Liver (tissue), 9 donors: Measurements from ENCODE around the gene RELT. TPM values are rescaled to one million over a fixed set of nuclear protein-coding genes. Genes with fewer than 3 reads are reported as not detected.

ENCODE experiments used
- DNase-seq: peaks from one replicate; pipeline ENCODE4 v3.0.0-alpha.2; 2017; ENCODE audit warnings: low spot score
- H3K27ac ChIP-seq, 2 donors: one replicate each; pipeline ENCODE4 v1.7.0; 2013; ENCODE audit warnings: inconsistent platforms in 2 of 2, low read length in 2 of 2, control low read depth in 1 of 2, low read depth in 1 of 2, mild to moderate bottlenecking in 1 of 2
- H3K27me3 ChIP-seq, 4 donors: one replicate each; pipeline versions ENCODE4 v1.6.1 to v1.7.0; 2013; ENCODE audit warnings: low read length in 3 of 4, inconsistent platforms in 1 of 4, mild to moderate bottlenecking in 1 of 4, moderate library complexity in 1 of 4; ENCODE audit not compliant: control insufficient read depth in 4 of 4, insufficient read depth in 4 of 4
- H3K36me3 ChIP-seq, 4 donors: one replicate each; pipeline versions ENCODE4 v1.6.1 to v1.7.0; 2013; ENCODE audit warnings: low read length in 3 of 4, mild to moderate bottlenecking in 3 of 4, low read depth in 1 of 4, moderate library complexity in 1 of 4; ENCODE audit not compliant: control insufficient read depth in 4 of 4, insufficient read depth in 3 of 4
- H3K4me1 ChIP-seq, 4 donors: one replicate each; pipeline versions ENCODE4 v1.6.1 to v1.7.0; 2013; ENCODE audit warnings: low read length in 3 of 4, mild to moderate bottlenecking in 3 of 4, moderate library complexity in 1 of 4; ENCODE audit not compliant: control insufficient read depth in 4 of 4, insufficient read depth in 4 of 4
- H3K4me3 ChIP-seq, 3 donors: one replicate each; pipeline versions ENCODE4 v1.6.1 to v1.7.0; 2013; ENCODE audit warnings: low read length in 3 of 3, control low read depth in 1 of 3, low read depth in 1 of 3, mild to moderate bottlenecking in 1 of 3
- H3K9ac ChIP-seq, 2 donors: one replicate each; pipeline ENCODE4 v1.7.0; 2013; ENCODE audit warnings: low read length in 2 of 2, mild to moderate bottlenecking in 2 of 2, moderate library complexity in 2 of 2, control low read depth in 1 of 2, low read depth in 1 of 2
- H3K9me3 ChIP-seq, 4 donors: one replicate each; pipeline versions ENCODE4 v1.6.1 to v1.7.0; 2013; ENCODE audit warnings: low read length in 3 of 4; ENCODE audit not compliant: control insufficient read depth in 4 of 4
- EGR1 ChIP-seq, 2 donors: IDR thresholded peaks; 2 replicates each; pipeline ENCODE4 v1.6.1; 2016 to 2018; ENCODE audit warnings: antibody characterized with exemption in 2 of 2, low read depth in 2 of 2
- FOXA1 ChIP-seq: IDR thresholded peaks from 2 replicates; pipeline ENCODE4 v1.6.1; 2016; ENCODE audit warnings: antibody characterized with exemption
- FOXA2 ChIP-seq: IDR thresholded peaks from 2 replicates; pipeline ENCODE4 v1.6.1; 2016; ENCODE audit warnings: antibody characterized with exemption
- GABPA ChIP-seq, 2 donors: IDR thresholded peaks in 1 of 2; conservative IDR thresholded peaks in 1 of 2; 2 replicates each; pipeline ENCODE4 v1.6.1; 2016; ENCODE audit warnings: antibody characterized with exemption in 2 of 2, mild to moderate bottlenecking in 1 of 2, moderate library complexity in 1 of 2
- HNF4A ChIP-seq, 2 donors: conservative IDR thresholded peaks; 2 replicates each; pipeline ENCODE4 v1.6.1; 2016; ENCODE audit warnings: antibody characterized with exemption in 2 of 2, mild to moderate bottlenecking in 2 of 2
- HNF4G ChIP-seq: IDR thresholded peaks from 2 replicates; pipeline ENCODE4 v1.6.1; 2016; ENCODE audit warnings: antibody characterized with exemption
- JUND ChIP-seq, 2 donors: IDR thresholded peaks; 2 replicates each; pipeline ENCODE4 v1.6.1; 2016; ENCODE audit warnings: antibody characterized with exemption in 2 of 2
- NR2F2 ChIP-seq: IDR thresholded peaks from 2 replicates; pipeline ENCODE4 v1.6.1; 2016; ENCODE audit warnings: antibody characterized with exemption
- RAD21 ChIP-seq, 2 donors: IDR thresholded peaks; 2 replicates each; pipeline ENCODE4 v1.6.1; 2016; ENCODE audit warnings: antibody characterized with exemption in 2 of 2, mild to moderate bottlenecking in 2 of 2
- RXRA ChIP-seq, 2 donors: IDR thresholded peaks; 2 replicates each; pipeline ENCODE4 v1.6.1; 2017 to 2018; ENCODE audit warnings: antibody characterized with exemption in 2 of 2, mild to moderate bottlenecking in 1 of 2
- SP1 ChIP-seq: IDR thresholded peaks from 2 replicates; pipeline ENCODE4 v1.6.1; 2018; ENCODE audit warnings: antibody characterized with exemption, mild to moderate bottlenecking
- TAF1 ChIP-seq: conservative IDR thresholded peaks from 2 replicates; pipeline ENCODE4 v1.6.1; 2016; ENCODE audit warnings: antibody characterized with exemption, mild to moderate bottlenecking
- YY1 ChIP-seq: IDR thresholded peaks from 2 replicates; pipeline ENCODE4 v1.6.1; 2016; ENCODE audit warnings: antibody characterized with exemption, mild to moderate bottlenecking
- WGBS: extraction: QIAGEN DNeasy Blood & Tissue Kit; methylation state at CpG from one replicate; pipeline ENCODE4 v1.1.7; 2013; 5-methylcytosine and 5-hydroxymethylcytosine counted together
- polyA plus RNA-seq, 2 donors: library from polyadenylated mRNA; stranded (reverse) in 1 of 2; unstranded in 1 of 2; fragments of 200-250 nt in 1 of 2; fragments of >200 nt in 1 of 2; fragmentation: Nextera tagmentation in 1 of 2; extraction: Ambion mirVana in 1 of 2; gene quantifications; one replicate each; pipeline versions ENCODE4 v1.2.1 to v1.2.3, GENCODE V29; 2013 to 2015
- total RNA-seq, 2 donors: library from RNA; depleted of rRNA; stranded (reverse); fragments of >200 nt; gene quantifications; one replicate each; pipeline ENCODE4 v1.2.3, GENCODE V29; 2014
- TF ChIP-seq, protein P1 (sequence below): fragments of 150-350 bp; IDR thresholded peaks from 2 replicates; pipeline ENCODE4 v1.5.1; 2017; ENCODE audit warnings: improper control_type of control experiment, low read depth, low read length; ENCODE audit not compliant: missing input control
- TF ChIP-seq, protein P2 (sequence below): IDR thresholded peaks from 2 replicates; pipeline ENCODE4 v1.6.1; 2016; ENCODE audit warnings: antibody characterized with exemption
- TF ChIP-seq, protein P3 (sequence below): IDR thresholded peaks from 2 replicates; pipeline ENCODE4 v1.6.1; 2016; ENCODE audit warnings: antibody characterized with exemption, mild to moderate bottlenecking
- TF ChIP-seq, protein P4 (sequence below): IDR thresholded peaks from 2 replicates; pipeline ENCODE4 v1.6.1; 2016; ENCODE audit warnings: antibody characterized with exemption
- TF ChIP-seq, protein P5 (sequence below): IDR thresholded peaks from 2 replicates; pipeline ENCODE4 v1.6.1; 2016; ENCODE audit warnings: antibody characterized with exemption
- donor health status: healthy.
- donor health status: healthy.
- donor health status: healthy.
- donor health status: healthy.
- donor health status: healthy.

The RELT gene
- total and polyA plus RNA-seq, 4 donors = 0.21 to 8.0 (median 2.3) TPM

DNA sequence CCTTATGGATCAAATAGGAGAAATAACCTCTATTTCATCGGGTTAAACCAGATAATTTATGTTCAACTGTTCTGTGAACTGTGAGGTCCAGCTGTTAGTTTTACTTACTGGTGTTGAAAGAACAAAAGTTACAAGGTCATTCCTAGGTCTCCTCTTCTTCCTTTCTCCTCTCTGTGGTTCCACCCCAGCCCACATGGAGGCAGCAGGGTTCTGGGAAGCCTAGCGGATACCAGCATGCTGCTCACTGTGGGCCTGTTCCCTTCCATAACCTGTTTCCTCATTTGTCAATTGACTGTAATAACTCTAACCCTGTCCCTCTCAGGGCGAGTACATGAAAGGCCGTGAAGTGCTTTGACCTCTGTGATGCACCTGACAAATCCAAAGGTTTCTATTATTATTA, 27.8 kb downstream of the RELT start:
- H3K27me3 ChIP-seq = no peaks in the 10 kb centered on the region
- WGBS = 43% methylated on average over 4 of the region's 4 CpGs
- H3K9me3 ChIP-seq = no peaks in the 10 kb centered on the region
- no peak for DNase-seq
- H3K36me3 ChIP-seq = peaks cover 0 to 23% (median 10%) of the 10 kb centered on the region in 4 donors
- TF ChIP-seq JUND (IDR thresholded peaks at IDR 0.05) (no peak), YY1 (no peak), FOXA1 (no peak), HNF4A (conservative IDR thresholded peaks at IDR 0.05) (peak in 1 of 2 donors; percentile 10), SP1 (no peak), TAF1 (no peak), NR2F2 (peak; percentile 39), GABPA (IDR thresholded peaks at IDR 0.05 in 1 of 2, conservative IDR thresholded peaks at IDR 0.05 in 1 of 2) (no peak), RXRA (IDR thresholded peaks at IDR 0.05) (peak; percentile 29 to 38), HNF4G (no peak), FOXA2 (no peak), RAD21 (IDR thresholded peaks at IDR 0.05) (peak; percentile 90), EGR1 (IDR thresholded peaks at IDR 0.05; ENCODE audit: low read depth in 2 of 2) (no peak)
- TF ChIP-seq, protein P1, sequence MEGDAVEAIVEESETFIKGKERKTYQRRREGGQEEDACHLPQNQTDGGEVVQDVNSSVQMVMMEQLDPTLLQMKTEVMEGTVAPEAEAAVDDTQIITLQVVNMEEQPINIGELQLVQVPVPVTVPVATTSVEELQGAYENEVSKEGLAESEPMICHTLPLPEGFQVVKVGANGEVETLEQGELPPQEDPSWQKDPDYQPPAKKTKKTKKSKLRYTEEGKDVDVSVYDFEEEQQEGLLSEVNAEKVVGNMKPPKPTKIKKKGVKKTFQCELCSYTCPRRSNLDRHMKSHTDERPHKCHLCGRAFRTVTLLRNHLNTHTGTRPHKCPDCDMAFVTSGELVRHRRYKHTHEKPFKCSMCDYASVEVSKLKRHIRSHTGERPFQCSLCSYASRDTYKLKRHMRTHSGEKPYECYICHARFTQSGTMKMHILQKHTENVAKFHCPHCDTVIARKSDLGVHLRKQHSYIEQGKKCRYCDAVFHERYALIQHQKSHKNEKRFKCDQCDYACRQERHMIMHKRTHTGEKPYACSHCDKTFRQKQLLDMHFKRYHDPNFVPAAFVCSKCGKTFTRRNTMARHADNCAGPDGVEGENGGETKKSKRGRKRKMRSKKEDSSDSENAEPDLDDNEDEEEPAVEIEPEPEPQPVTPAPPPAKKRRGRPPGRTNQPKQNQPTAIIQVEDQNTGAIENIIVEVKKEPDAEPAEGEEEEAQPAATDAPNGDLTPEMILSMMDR = peak; percentile 65
- TF ChIP-seq, protein P2, sequence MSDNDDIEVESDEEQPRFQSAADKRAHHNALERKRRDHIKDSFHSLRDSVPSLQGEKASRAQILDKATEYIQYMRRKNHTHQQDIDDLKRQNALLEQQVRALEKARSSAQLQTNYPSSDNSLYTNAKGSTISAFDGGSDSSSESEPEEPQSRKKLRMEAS = no peak
- TF ChIP-seq, protein P3, sequence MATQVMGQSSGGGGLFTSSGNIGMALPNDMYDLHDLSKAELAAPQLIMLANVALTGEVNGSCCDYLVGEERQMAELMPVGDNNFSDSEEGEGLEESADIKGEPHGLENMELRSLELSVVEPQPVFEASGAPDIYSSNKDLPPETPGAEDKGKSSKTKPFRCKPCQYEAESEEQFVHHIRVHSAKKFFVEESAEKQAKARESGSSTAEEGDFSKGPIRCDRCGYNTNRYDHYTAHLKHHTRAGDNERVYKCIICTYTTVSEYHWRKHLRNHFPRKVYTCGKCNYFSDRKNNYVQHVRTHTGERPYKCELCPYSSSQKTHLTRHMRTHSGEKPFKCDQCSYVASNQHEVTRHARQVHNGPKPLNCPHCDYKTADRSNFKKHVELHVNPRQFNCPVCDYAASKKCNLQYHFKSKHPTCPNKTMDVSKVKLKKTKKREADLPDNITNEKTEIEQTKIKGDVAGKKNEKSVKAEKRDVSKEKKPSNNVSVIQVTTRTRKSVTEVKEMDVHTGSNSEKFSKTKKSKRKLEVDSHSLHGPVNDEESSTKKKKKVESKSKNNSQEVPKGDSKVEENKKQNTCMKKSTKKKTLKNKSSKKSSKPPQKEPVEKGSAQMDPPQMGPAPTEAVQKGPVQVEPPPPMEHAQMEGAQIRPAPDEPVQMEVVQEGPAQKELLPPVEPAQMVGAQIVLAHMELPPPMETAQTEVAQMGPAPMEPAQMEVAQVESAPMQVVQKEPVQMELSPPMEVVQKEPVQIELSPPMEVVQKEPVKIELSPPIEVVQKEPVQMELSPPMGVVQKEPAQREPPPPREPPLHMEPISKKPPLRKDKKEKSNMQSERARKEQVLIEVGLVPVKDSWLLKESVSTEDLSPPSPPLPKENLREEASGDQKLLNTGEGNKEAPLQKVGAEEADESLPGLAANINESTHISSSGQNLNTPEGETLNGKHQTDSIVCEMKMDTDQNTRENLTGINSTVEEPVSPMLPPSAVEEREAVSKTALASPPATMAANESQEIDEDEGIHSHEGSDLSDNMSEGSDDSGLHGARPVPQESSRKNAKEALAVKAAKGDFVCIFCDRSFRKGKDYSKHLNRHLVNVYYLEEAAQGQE = no peak
- TF ChIP-seq, protein P4, sequence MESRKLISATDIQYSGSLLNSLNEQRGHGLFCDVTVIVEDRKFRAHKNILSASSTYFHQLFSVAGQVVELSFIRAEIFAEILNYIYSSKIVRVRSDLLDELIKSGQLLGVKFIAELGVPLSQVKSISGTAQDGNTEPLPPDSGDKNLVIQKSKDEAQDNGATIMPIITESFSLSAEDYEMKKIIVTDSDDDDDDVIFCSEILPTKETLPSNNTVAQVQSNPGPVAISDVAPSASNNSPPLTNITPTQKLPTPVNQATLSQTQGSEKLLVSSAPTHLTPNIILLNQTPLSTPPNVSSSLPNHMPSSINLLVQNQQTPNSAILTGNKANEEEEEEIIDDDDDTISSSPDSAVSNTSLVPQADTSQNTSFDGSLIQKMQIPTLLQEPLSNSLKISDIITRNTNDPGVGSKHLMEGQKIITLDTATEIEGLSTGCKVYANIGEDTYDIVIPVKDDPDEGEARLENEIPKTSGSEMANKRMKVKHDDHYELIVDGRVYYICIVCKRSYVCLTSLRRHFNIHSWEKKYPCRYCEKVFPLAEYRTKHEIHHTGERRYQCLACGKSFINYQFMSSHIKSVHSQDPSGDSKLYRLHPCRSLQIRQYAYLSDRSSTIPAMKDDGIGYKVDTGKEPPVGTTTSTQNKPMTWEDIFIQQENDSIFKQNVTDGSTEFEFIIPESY = no peak
- TF ChIP-seq, protein P5, sequence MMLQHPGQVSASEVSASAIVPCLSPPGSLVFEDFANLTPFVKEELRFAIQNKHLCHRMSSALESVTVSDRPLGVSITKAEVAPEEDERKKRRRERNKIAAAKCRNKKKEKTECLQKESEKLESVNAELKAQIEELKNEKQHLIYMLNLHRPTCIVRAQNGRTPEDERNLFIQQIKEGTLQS = no peak
- no peak overlapping the region for H3K27ac ChIP-seq
- no peak overlapping the region for H3K9ac ChIP-seq
- H3K4me1 ChIP-seq = no peaks in the 10 kb centered on the region
- no peak overlapping the region for H3K4me3 ChIP-seq
